CD4-positive, CD25-positive, alpha-beta regulatory T cell (primary cell): Measurements from ENCODE around the gene TPT1. TPM values are rescaled to one million over a fixed set of nuclear protein-coding genes. Genes with fewer than 3 reads are reported as not detected.

Source experiments
- ATAC-seq, 2 donors: fragments of 150-1000 bp; cut with Tn5 transposase; one replicate each; pipeline ENCODE4 v1.10.0; 2021; ENCODE audit warnings: low read depth in 2 of 2, moderate number of reproducible peaks in 2 of 2, moderate library complexity in 1 of 2
- DNase-seq, 3 donors: peaks; one replicate each; pipeline versions ENCODE4 v3.0.0 to v3.0.0-alpha.2; 2012 to 2022; ENCODE audit warnings: mixed read lengths in 1 of 3
- H3K27ac ChIP-seq: one replicate; pipeline ENCODE4 v1.7.0; 2013; ENCODE audit warnings: mild to moderate bottlenecking, low read length; ENCODE audit not compliant: insufficient read depth, poor library complexity, severe bottlenecking
- H3K27me3 ChIP-seq: one replicate; pipeline ENCODE4 v1.7.0; 2013; ENCODE audit warnings: low read length; ENCODE audit not compliant: control insufficient read depth, insufficient read depth
- H3K36me3 ChIP-seq: one replicate; pipeline ENCODE4 v1.7.0; 2013; ENCODE audit warnings: mild to moderate bottlenecking, low read length, moderate library complexity; ENCODE audit not compliant: control insufficient read depth, insufficient read depth
- H3K4me1 ChIP-seq: 2 replicates; pipeline ENCODE4 v1.7.0; 2013; ENCODE audit warnings: mild to moderate bottlenecking, low read length; ENCODE audit not compliant: insufficient read depth, control insufficient read depth, poor library complexity, severe bottlenecking
- H3K4me3 ChIP-seq: one replicate; pipeline ENCODE4 v1.7.0; 2013; ENCODE audit warnings: low read depth, mild to moderate bottlenecking, low read length, moderate library complexity
- H3K9me3 ChIP-seq, 2 experiments: 1 replicate in 1 of 2; 2 replicates in 1 of 2; pipeline ENCODE4 v1.7.0; 2013; ENCODE audit warnings: low read length in 2 of 2, mild to moderate bottlenecking in 1 of 2, moderate library complexity in 1 of 2; ENCODE audit not compliant: control insufficient read depth in 2 of 2
- H3K27ac Mint-ChIP-seq, 3 donors: one replicate each; pipeline ENCODE4 v1.8.0; 2020 to 2022; ENCODE audit warnings: mild to moderate bottlenecking in 3 of 3, mixed read lengths in 3 of 3, moderate library complexity in 2 of 3
- H3K27me3 Mint-ChIP-seq: one replicate; pipeline ENCODE4 v1.8.0; 2022; ENCODE audit warnings: mild to moderate bottlenecking, mixed read lengths
- H3K36me3 Mint-ChIP-seq: one replicate; pipeline ENCODE4 v1.8.0; 2020; ENCODE audit warnings: mixed read lengths
- H3K4me1 Mint-ChIP-seq, 4 donors: one replicate each; pipeline ENCODE4 v1.8.0; 2020 to 2022; ENCODE audit warnings: mixed read lengths in 4 of 4, mild to moderate bottlenecking in 1 of 4
- H3K4me3 Mint-ChIP-seq, 4 donors: one replicate each; pipeline ENCODE4 v1.8.0; 2020 to 2022; ENCODE audit warnings: mild to moderate bottlenecking in 4 of 4, mixed read lengths in 4 of 4, moderate library complexity in 3 of 4
- H3K9me3 Mint-ChIP-seq, 7 donors: one replicate each; pipeline ENCODE4 v1.8.0; 2020 to 2022; ENCODE audit warnings: mixed read lengths in 7 of 7, mild to moderate bottlenecking in 3 of 7, moderate library complexity in 2 of 7
- polyA plus RNA-seq, 4 donors: library from polyadenylated mRNA; unstranded; fragments of 300-500 nt; fragmentation: Illumina TruSeq; gene quantifications; one replicate each; pipeline ENCODE4 v1.2.3, GENCODE V29; 2021
- total RNA-seq: library from RNA; stranded (reverse); gene quantifications from one replicate; pipeline ENCODE4 v1.2.3, GENCODE V29; 2022

TPT1 gene
- total and polyA plus RNA-seq, 5 donors from 2014 or later, result 2,708 to 5,591 (median 4,071) TPM

DNA sequence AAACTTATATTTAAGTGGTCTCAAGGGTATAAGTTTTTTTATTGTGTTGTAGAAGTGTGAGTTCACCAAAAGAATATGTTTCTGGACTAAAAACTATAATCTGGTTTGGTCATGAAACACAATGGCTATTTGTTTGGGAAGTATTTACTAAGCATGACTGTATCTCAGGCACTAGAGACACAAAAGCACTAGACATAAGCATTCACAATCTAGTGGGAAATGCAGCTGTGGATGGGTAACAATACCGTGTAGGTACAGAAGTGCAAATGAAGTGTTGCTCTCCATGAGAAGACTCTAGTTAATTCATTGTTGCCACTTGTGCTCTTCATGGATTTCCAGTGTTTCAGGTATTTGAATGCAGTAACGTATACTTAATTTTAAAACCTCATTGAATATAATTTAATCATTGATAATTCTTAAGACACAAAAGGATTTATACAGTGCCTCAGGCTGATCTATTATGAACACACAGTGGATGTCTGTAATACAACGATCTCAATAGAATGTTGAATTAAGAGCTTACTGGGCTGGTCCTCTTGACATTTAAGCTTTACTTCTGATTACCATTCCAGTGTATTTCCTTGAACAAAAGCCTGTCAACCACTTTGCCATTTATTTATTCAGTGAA lies 50.9 kb downstream of the TPT1 start:
- H3K9me3 ChIP-seq, result no peaks in the 10 kb centered on the region
- H3K4me1 Mint-ChIP-seq, result peaks cover 0 to 17% (median 12%) of the 10 kb centered on the region in 4 donors
- no peak for DNase-seq
- H3K27ac Mint-ChIP-seq, result peak overlapping the region in 1 of 3 donors; percentile 17
- H3K36me3 ChIP-seq, result peaks cover 5% of the 10 kb centered on the region
- H3K36me3 Mint-ChIP-seq, result peaks cover 9% of the 10 kb centered on the region
- no peak for ATAC-seq
- no peak overlapping the region for H3K27ac ChIP-seq
- H3K27me3 Mint-ChIP-seq, result no peaks in the 10 kb centered on the region
- H3K4me3 ChIP-seq, result no peak overlapping the region
- no peaks in the 10 kb centered on the region for H3K27me3 ChIP-seq
- H3K9me3 Mint-ChIP-seq, result no peaks in the 10 kb centered on the region
- no peak overlapping the region for H3K4me3 Mint-ChIP-seq
- H3K4me1 ChIP-seq, result no peaks in the 10 kb centered on the region

Other genes starting within 250 kb of the TPT1 start
- 16.1 TPM for gene GTF2F2, start 220.7 kb downstream of the TPT1 start, total RNA-seq
- gene GTF2F2, start 220.7 kb downstream of the TPT1 start, polyA plus RNA-seq, result 1 to 10 TPM; 7.0 to 9.9 (median 8.8) TPM
- not detected for gene KCTD4, start 140.1 kb downstream of the TPT1 start, total RNA-seq
- gene KCTD4, start 140.1 kb downstream of the TPT1 start, polyA plus RNA-seq, result under 1 TPM in 1 of 4 donors, not detected in 3; 0.20 TPM
- 22.9 TPM for gene SLC25A30, start 77.2 kb upstream of the TPT1 start, total RNA-seq
- 1 to 10 TPM in 3 of 4 donors, under 1 TPM in 1; 0.41 to 2.8 (median 1.6) TPM for gene SLC25A30, start 77.2 kb upstream of the TPT1 start, polyA plus RNA-seq
- gene COG3, start 123.8 kb upstream of the TPT1 start, total RNA-seq, result 48.9 TPM
- gene COG3, start 123.8 kb upstream of the TPT1 start, polyA plus RNA-seq, result 10 to 100 TPM; 18.0 to 34.8 (median 29.3) TPM